ENCODE results near the gene TMED7. TPM values are rescaled to one million over a fixed set of nuclear protein-coding genes. Genes with fewer than 3 reads are reported as not detected.

TMED7 gene
- total RNA-seq, 2 experiments from 2014 or later = 39.2 to 45.7 TPM

- CTCF ChIA-PET = no interaction called here
- peaks cover 3% of the 10 kb centered on the region for H3K4me1 Mint-ChIP-seq
- H3K27ac Mint-ChIP-seq = no peak overlapping the region
- no peaks in the 10 kb centered on the region for H3K9me3 Mint-ChIP-seq
- no peak overlapping the region for H3K4me3 Mint-ChIP-seq
- POLR2A ChIA-PET = no interaction called here
- peaks cover 3% of the 10 kb centered on the region for H3K27me3 Mint-ChIP-seq
- no peaks in the 10 kb centered on the region for H3K36me3 Mint-ChIP-seq (ENCODE audit: low read depth)
- DNase-seq = no peak
Observed at GRCh38 chr5:115573133-115573532, 52.7 kb downstream of the TMED7 start.

- no peak overlapping the region for H3K4me3 Mint-ChIP-seq
Observed at GRCh38 chr5:115571441-115571878, 54.4 kb downstream of the TMED7 start.

GRCh38 chr5:115568668-115569067, 57.2 kb downstream of the TMED7 start:
- Mint-ChIP-seq H3K9me3 (no peaks in the 10 kb centered on the region), H3K27me3 (peaks cover 3% of the 10 kb centered on the region), H3K36me3 (ENCODE audit: low read depth) (no peaks in the 10 kb centered on the region), H3K4me3 (no peak overlapping the region), H3K27ac (no peak overlapping the region), H3K4me1 (no peaks in the 10 kb centered on the region)
- ChIA-PET CTCF (interaction anchor here (2.4 kb wide), 1 partner anchor 17 kb away, joined by 5 read pairs; no protein-coding TSS in a partner anchor), POLR2A (no interaction called here)
- DNase-seq = no peak

More at GRCh38 chr5:115571441-115571878, 54.4 kb downstream of the TMED7 start:
- DNase-seq = no peak
- CTCF ChIA-PET = no interaction called here
- no peak overlapping the region for H3K27ac Mint-ChIP-seq
- H3K9me3 Mint-ChIP-seq = no peaks in the 10 kb centered on the region
- no peaks in the 10 kb centered on the region for H3K36me3 Mint-ChIP-seq (ENCODE audit: low read depth)
- POLR2A ChIA-PET = no interaction called here
- H3K4me1 Mint-ChIP-seq = peaks cover 3% of the 10 kb centered on the region
- H3K27me3 Mint-ChIP-seq = peaks cover 3% of the 10 kb centered on the region

GRCh38 chr5:115565233-115565632, 60.6 kb downstream of the TMED7 start:
- CTCF ChIA-PET = no interaction called here
- H3K4me1 Mint-ChIP-seq = no peaks in the 10 kb centered on the region
- H3K36me3 Mint-ChIP-seq (ENCODE audit: low read depth) = no peaks in the 10 kb centered on the region
- no peak overlapping the region for H3K4me3 Mint-ChIP-seq
- H3K27ac Mint-ChIP-seq = no peak overlapping the region
- no peak for DNase-seq
- peaks cover 7% of the 10 kb centered on the region for H3K27me3 Mint-ChIP-seq
- peaks cover 3% of the 10 kb centered on the region for H3K9me3 Mint-ChIP-seq
- POLR2A ChIA-PET = no interaction called here

Other genes starting within 250 kb of the TMED7 start
- 10 to 100 TPM; 13.9 to 15.5 TPM for gene FEM1C, start 81.3 kb downstream of the TMED7 start, total RNA-seq
- 1 to 10 TPM; 1.1 to 1.4 TPM for gene TICAM2, start 23.6 kb downstream of the TMED7 start, total RNA-seq
- gene CDO1, start 190.6 kb upstream of the TMED7 start, total RNA-seq = not detected
- gene ATG12, start 215.5 kb upstream of the TMED7 start, total RNA-seq = 10 to 100 TPM; 44.5 to 48.2 TPM
- 10 to 100 TPM; 68.8 to 74.0 TPM for gene AP3S1, start 215.9 kb upstream of the TMED7 start, total RNA-seq

Measured in activated CD4-positive, alpha-beta T cell treated with anti-CD3 and anti-CD28 coated beads, Interleukin-2, amount 10 ng/mL, durations not matched to agents 7 days and 5 days (primary cell).